ENCODE results near the gene GOLGA8H.
"Not testable (repeated sequence)": the region's sequence is repeated elsewhere in the genome, so short reads cannot be mapped to it uniquely, and the experiment has no call there.

DNA sequence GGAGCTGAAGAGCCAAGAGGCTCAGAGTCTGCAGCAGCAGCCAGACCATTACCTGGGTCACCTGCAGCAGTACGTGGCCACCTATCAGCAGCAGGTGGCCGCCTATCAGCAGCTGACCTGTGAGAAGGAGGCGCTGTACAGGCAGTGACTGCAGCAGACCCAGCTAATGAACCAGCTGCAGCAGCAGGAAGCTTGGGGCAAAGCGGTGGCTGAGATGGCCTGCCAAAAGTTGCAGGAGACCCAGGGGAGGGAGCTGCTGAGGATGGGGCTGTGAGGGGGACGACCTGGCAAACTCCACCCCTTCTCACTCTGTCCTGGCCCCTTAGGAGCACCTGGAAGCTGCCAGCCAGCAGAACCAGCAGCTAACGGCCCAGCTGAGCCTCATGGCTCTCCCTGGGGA is 8.4 kb downstream of the GOLGA8H start:
- TF ChIP-seq, protein P1, sequence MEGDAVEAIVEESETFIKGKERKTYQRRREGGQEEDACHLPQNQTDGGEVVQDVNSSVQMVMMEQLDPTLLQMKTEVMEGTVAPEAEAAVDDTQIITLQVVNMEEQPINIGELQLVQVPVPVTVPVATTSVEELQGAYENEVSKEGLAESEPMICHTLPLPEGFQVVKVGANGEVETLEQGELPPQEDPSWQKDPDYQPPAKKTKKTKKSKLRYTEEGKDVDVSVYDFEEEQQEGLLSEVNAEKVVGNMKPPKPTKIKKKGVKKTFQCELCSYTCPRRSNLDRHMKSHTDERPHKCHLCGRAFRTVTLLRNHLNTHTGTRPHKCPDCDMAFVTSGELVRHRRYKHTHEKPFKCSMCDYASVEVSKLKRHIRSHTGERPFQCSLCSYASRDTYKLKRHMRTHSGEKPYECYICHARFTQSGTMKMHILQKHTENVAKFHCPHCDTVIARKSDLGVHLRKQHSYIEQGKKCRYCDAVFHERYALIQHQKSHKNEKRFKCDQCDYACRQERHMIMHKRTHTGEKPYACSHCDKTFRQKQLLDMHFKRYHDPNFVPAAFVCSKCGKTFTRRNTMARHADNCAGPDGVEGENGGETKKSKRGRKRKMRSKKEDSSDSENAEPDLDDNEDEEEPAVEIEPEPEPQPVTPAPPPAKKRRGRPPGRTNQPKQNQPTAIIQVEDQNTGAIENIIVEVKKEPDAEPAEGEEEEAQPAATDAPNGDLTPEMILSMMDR (IDR thresholded peaks at IDR 0.05; ENCODE audit: low read depth, low read length, missing input control) = not testable (repeated sequence)
- TF ChIP-seq GABPA (IDR thresholded peaks at IDR 0.05 in 1 of 2, conservative IDR thresholded peaks at IDR 0.05 in 1 of 2); YY1 (IDR thresholded peaks at IDR 0.05); EGR1 (IDR thresholded peaks at IDR 0.05; ENCODE audit: low read depth in 2 of 2); RAD21 (IDR thresholded peaks at IDR 0.05); SP1 (IDR thresholded peaks at IDR 0.05): not testable (repeated sequence)
- TF ChIP-seq, protein P2, sequence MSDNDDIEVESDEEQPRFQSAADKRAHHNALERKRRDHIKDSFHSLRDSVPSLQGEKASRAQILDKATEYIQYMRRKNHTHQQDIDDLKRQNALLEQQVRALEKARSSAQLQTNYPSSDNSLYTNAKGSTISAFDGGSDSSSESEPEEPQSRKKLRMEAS (IDR thresholded peaks at IDR 0.05) = not testable (repeated sequence)
- TF ChIP-seq, protein P3, sequence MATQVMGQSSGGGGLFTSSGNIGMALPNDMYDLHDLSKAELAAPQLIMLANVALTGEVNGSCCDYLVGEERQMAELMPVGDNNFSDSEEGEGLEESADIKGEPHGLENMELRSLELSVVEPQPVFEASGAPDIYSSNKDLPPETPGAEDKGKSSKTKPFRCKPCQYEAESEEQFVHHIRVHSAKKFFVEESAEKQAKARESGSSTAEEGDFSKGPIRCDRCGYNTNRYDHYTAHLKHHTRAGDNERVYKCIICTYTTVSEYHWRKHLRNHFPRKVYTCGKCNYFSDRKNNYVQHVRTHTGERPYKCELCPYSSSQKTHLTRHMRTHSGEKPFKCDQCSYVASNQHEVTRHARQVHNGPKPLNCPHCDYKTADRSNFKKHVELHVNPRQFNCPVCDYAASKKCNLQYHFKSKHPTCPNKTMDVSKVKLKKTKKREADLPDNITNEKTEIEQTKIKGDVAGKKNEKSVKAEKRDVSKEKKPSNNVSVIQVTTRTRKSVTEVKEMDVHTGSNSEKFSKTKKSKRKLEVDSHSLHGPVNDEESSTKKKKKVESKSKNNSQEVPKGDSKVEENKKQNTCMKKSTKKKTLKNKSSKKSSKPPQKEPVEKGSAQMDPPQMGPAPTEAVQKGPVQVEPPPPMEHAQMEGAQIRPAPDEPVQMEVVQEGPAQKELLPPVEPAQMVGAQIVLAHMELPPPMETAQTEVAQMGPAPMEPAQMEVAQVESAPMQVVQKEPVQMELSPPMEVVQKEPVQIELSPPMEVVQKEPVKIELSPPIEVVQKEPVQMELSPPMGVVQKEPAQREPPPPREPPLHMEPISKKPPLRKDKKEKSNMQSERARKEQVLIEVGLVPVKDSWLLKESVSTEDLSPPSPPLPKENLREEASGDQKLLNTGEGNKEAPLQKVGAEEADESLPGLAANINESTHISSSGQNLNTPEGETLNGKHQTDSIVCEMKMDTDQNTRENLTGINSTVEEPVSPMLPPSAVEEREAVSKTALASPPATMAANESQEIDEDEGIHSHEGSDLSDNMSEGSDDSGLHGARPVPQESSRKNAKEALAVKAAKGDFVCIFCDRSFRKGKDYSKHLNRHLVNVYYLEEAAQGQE (IDR thresholded peaks at IDR 0.05) = not testable (repeated sequence)
- TF ChIP-seq, protein P4, sequence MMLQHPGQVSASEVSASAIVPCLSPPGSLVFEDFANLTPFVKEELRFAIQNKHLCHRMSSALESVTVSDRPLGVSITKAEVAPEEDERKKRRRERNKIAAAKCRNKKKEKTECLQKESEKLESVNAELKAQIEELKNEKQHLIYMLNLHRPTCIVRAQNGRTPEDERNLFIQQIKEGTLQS (IDR thresholded peaks at IDR 0.05) = not testable (repeated sequence)
